ENCODE data around the gene ISLR2. TPM values are rescaled to one million over a fixed set of nuclear protein-coding genes. Genes with fewer than 3 reads are reported as not detected.

The ISLR2 gene
- total RNA-seq, 1 donor from 2014 or later: not detected

DNA sequence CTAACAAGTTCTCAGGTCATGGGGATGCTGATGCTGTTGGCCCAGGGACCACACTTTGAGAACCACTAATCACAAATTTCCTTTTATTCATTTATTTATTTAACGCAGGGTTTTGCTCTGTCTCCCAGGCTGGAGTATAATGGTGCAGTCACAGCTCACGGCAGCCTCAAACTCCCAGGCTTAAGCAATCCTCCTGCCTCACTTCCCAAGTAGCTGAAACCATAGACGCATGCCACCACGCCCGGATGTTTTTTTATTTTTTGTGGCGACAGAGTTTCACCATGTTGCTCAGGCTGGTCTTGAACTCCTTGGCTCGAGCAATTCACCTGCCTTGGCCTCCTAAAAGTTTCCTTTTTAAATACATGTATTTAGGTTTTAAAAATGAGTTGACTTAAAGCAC lies 20.7 kb upstream of the ISLR2 start:
- Mint-ChIP-seq H3K27ac (no peak overlapping the region), H3K9me3 (no peaks in the 10 kb centered on the region)
- no peak for ATAC-seq (ENCODE audit: low read depth)

DNA sequence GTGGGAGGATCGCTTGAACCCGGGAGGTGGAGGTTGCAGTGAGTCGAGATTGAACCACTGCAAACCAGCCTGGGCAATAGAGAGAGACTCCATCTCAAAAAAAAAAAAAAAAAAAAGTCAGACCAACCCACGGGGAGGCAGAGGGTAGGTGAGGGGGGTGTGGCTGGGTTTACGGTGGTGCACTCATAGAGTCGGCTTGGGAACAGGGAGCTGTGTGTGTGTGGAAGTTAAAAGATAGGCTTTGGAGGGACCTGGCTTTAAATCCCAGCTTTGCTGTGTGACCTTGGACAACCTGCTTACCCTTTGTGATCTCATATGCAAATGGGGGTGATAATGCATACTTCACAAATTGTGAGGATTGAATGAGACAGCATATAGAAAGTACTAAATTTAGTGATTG lies 10.0 kb upstream of the ISLR2 start:
- no peaks in the 10 kb centered on the region for H3K36me3 Mint-ChIP-seq (ENCODE audit: low read depth)
- H3K4me1 Mint-ChIP-seq: peaks cover 49% of the 10 kb centered on the region
- H3K4me3 Mint-ChIP-seq: no peak overlapping the region
- ChIA-PET CTCF (no interaction called here), POLR2A (no interaction called here)
- no peak for ATAC-seq (ENCODE audit: low read depth)
- intact Hi-C loops (cut with micrococcal nuclease): no loop called here
- H3K27me3 Mint-ChIP-seq: no peaks in the 10 kb centered on the region
- TF ChIP-seq, protein P1, sequence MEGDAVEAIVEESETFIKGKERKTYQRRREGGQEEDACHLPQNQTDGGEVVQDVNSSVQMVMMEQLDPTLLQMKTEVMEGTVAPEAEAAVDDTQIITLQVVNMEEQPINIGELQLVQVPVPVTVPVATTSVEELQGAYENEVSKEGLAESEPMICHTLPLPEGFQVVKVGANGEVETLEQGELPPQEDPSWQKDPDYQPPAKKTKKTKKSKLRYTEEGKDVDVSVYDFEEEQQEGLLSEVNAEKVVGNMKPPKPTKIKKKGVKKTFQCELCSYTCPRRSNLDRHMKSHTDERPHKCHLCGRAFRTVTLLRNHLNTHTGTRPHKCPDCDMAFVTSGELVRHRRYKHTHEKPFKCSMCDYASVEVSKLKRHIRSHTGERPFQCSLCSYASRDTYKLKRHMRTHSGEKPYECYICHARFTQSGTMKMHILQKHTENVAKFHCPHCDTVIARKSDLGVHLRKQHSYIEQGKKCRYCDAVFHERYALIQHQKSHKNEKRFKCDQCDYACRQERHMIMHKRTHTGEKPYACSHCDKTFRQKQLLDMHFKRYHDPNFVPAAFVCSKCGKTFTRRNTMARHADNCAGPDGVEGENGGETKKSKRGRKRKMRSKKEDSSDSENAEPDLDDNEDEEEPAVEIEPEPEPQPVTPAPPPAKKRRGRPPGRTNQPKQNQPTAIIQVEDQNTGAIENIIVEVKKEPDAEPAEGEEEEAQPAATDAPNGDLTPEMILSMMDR (IDR thresholded peaks at IDR 0.05): no peak
- no peak overlapping the region for H3K27ac Mint-ChIP-seq
- peaks cover 9% of the 10 kb centered on the region for H3K9me3 Mint-ChIP-seq
- DNase-seq: no peak

More for the DNA sequence above, 20.7 kb upstream of the ISLR2 start:
- TF ChIP-seq, protein P1 (IDR thresholded peaks at IDR 0.05): no peak
- intact Hi-C loops (cut with micrococcal nuclease): no loop called here
- Mint-ChIP-seq H3K4me1 (no peaks in the 10 kb centered on the region), H3K4me3 (no peak overlapping the region), H3K27me3 (peaks cover 8% of the 10 kb centered on the region), H3K36me3 (ENCODE audit: low read depth) (no peaks in the 10 kb centered on the region)
- CTCF ChIA-PET: no interaction called here
- POLR2A ChIA-PET: no interaction called here
- DNase-seq: no peak

DNA sequence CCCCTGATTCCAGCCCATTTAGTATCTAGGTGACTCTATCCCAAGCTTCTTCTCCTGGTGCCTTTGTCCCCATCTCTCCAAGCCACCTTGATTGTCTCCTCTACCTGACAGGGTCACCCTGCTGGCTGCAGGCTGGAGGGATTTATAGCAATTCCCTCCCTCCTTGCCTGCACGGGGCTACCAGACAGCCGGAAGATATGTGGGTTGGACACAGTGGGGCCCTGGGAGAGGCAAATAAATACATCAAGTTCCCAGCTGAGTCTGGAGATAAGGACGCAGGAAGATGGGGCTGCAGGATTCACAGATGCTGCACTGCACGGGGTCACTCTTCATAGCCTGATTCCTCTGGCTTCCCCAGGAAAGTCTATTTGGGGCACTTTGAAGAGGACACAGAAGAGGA lies 9.3 kb upstream of the ISLR2 start:
- ATAC-seq (ENCODE audit: low read depth) (no peak), DNase-seq (no peak)
- TF ChIP-seq, protein P1 (IDR thresholded peaks at IDR 0.05): no peak
- Mint-ChIP-seq H3K27ac (peak overlapping the region; percentile 41), H3K4me3 (peak overlapping the region; percentile 5), H3K4me1 (peaks cover 50% of the 10 kb centered on the region), H3K36me3 (ENCODE audit: low read depth) (no peaks in the 10 kb centered on the region), H3K9me3 (peaks cover 9% of the 10 kb centered on the region), H3K27me3 (no peaks in the 10 kb centered on the region)
- intact Hi-C loops (cut with micrococcal nuclease): no loop called here
- ChIA-PET POLR2A (interaction anchor here (0.6 kb wide), 1 partner anchor 154 kb away, joined by 4 read pairs; no protein-coding TSS in a partner anchor), CTCF (no interaction called here)

DNA sequence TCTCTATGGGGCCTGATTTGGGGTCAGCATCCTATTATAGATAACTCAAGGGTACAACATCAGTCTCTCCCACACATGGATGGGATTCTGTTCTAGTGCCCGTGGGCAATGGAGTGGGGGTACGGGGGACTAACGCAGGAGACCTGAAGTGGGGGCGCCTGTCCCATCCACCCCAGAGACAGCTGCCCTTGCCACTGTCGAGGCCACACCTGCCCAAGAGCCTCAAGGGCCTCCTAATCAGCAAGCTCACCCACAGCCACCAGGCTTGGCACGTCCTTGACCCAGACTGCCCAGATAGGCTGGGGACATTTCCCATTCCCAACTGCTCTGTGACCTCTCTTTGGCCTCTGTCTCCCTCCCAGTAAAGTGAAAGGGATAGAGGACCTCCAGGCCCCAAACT lies 8.5 kb upstream of the ISLR2 start:
- H3K4me3 Mint-ChIP-seq: no peak overlapping the region
- peaks cover 50% of the 10 kb centered on the region for H3K4me1 Mint-ChIP-seq
- H3K9me3 Mint-ChIP-seq: peaks cover 9% of the 10 kb centered on the region
- ATAC-seq (ENCODE audit: low read depth): no peak
- ChIA-PET CTCF (interaction anchor here (1.0 to 1.1 kb wide), 3 partner anchors 12 to 200 kb away, joined by 3 to 4 read pairs (median 3); no protein-coding TSS in a partner anchor), POLR2A (no interaction called here)
- H3K27ac Mint-ChIP-seq: no peak overlapping the region
- intact Hi-C loops (cut with micrococcal nuclease): no loop called here
- H3K36me3 Mint-ChIP-seq (ENCODE audit: low read depth): no peaks in the 10 kb centered on the region
- DNase-seq: no peak
- TF ChIP-seq, protein P1 (IDR thresholded peaks at IDR 0.05): no peak
- peaks cover under 1% of the 10 kb centered on the region for H3K27me3 Mint-ChIP-seq

DNA sequence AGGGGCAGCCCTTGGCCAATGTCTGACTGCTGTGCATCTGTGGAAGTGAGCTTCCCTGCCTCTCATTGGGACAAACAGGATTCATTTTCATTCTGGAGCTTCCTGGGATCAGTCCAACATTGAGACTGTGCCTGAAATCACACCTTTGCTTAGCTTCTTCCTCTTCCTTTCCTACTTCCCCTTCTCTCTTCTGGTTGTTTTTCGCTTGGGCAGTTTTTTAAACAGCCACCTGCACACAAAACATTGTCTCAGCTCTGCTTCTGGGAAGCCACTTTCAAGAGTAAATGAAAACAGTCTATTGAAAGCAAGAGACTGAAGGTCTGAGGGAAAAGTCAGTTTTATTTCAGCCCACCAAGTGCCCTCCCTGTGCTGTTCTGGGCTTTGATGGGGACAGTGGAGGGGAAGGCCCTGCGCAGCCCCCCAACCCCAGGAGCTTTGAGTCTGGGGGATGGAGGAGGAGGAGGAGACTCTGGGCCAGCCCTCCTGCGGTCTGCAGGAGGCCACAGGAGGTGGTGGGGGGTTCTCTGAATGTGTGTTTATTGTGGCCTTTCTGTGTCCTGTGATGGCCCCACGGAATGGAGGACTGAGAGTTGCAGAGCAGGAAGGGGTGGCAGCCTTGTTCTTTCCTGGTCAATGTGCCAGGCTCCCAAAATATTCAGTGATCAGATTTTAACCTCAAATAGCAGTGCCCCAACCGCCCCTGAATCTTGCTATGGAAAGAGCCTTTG lies 7.8 kb upstream of the ISLR2 start:
- ATAC-seq (ENCODE audit: low read depth) (peak; percentile 69), DNase-seq (no peak)
- POLR2A ChIA-PET: no interaction called here
- Mint-ChIP-seq H3K4me1 (peaks cover 56% of the 10 kb centered on the region), H3K9me3 (peaks cover 9% of the 10 kb centered on the region), H3K27ac (peak overlapping the region; percentile 70), H3K27me3 (peaks cover 4% of the 10 kb centered on the region), H3K36me3 (ENCODE audit: low read depth) (no peaks in the 10 kb centered on the region), H3K4me3 (peak overlapping the region; percentile 52)
- TF ChIP-seq, protein P1 (IDR thresholded peaks at IDR 0.05): no peak
- intact Hi-C loops (cut with micrococcal nuclease): no loop called here
- CTCF ChIA-PET: interaction anchor here (1.0 to 1.7 kb wide), 5 partner anchors 11 to 200 kb away, joined by 3 to 4 read pairs (median 3); no protein-coding TSS in a partner anchor
